ENCODE results near the gene BMP4.
"Not testable (repeated sequence)": the region's sequence is repeated elsewhere in the genome, so short reads cannot be mapped to it uniquely, and the experiment has no call there.

The BMP4 gene

GRCh38 chr14:53996041-53996440 lies 39.4 kb upstream of the BMP4 start:
- Histone ChIP-seq H3K9me2 (replicated peaks; ENCODE audit: control insufficient read depth, low read length) (no peaks in the 10 kb centered on the region), H3K79me2 (ENCODE audit: control insufficient read depth, low read length) (no peaks in the 10 kb centered on the region), H3K4me3 (ENCODE audit: low read length) (no peak overlapping the region), H3K27me3 (ENCODE audit: control insufficient read depth, low read length) (no peaks in the 10 kb centered on the region), H3K9me3 (ENCODE audit: control insufficient read depth, insufficient read depth, low read length) (no peaks in the 10 kb centered on the region), H3K4me1 (ENCODE audit: control insufficient read depth, low read length) (no peaks in the 10 kb centered on the region), H3F3A (ENCODE audit: control insufficient read depth, insufficient read depth) (no peaks in the 10 kb centered on the region), H3K4me2 (ENCODE audit: low read length) (no peak overlapping the region), H4K20me1 (ENCODE audit: control insufficient read depth, insufficient read depth, low read depth, low read length) (no peaks in the 10 kb centered on the region), H3K36me3 (ENCODE audit: control insufficient read depth, low read length) (no peaks in the 10 kb centered on the region), H3K27ac (ENCODE audit: low read depth, low read length) (no peak overlapping the region)
- TF ChIP-seq CTCF (IDR thresholded peaks at IDR 0.05; ENCODE audit: low read depth, low read length, poor library complexity, severe bottlenecking) (no peak), EZH2phosphoT487 (IDR thresholded peaks at IDR 0.05; ENCODE audit: borderline replicate concordance, low read length) (no peak)

GRCh38 chr14:53993920-53994607 lies 37.4 kb upstream of the BMP4 start:
- Histone ChIP-seq H3K9me2 (replicated peaks; ENCODE audit: control insufficient read depth, low read length) (no peaks in the 10 kb centered on the region), H3K4me1 (ENCODE audit: control insufficient read depth, low read length) (no peaks in the 10 kb centered on the region), H3K79me2 (ENCODE audit: control insufficient read depth, low read length) (no peaks in the 10 kb centered on the region), H4K20me1 (ENCODE audit: control insufficient read depth, insufficient read depth, low read depth, low read length) (no peaks in the 10 kb centered on the region), H3K9me3 (ENCODE audit: control insufficient read depth, insufficient read depth, low read length) (no peaks in the 10 kb centered on the region), H3K27me3 (ENCODE audit: control insufficient read depth, low read length) (no peaks in the 10 kb centered on the region), H3K4me2 (ENCODE audit: low read length) (no peak overlapping the region), H3F3A (ENCODE audit: control insufficient read depth, insufficient read depth) (no peaks in the 10 kb centered on the region), H3K27ac (ENCODE audit: low read depth, low read length) (no peak overlapping the region), H3K36me3 (ENCODE audit: control insufficient read depth, low read length) (no peaks in the 10 kb centered on the region), H3K4me3 (ENCODE audit: low read length) (no peak overlapping the region)
- TF ChIP-seq EZH2phosphoT487 (IDR thresholded peaks at IDR 0.05; ENCODE audit: borderline replicate concordance, low read length), result no peak
- TF ChIP-seq CTCF (IDR thresholded peaks at IDR 0.05; ENCODE audit: low read depth, low read length, poor library complexity, severe bottlenecking), result no peak

- no peak overlapping the region for H3K4me3 ChIP-seq (ENCODE audit: low read length)
- 0 out of 2 replicates have a peak, but pooled peaks cover 3% of the 10 kb centered on the region for H3K9me3 ChIP-seq (ENCODE audit: control insufficient read depth, insufficient read depth, low read length)
- no peak overlapping the region for H3K27ac ChIP-seq (ENCODE audit: low read depth, low read length)
- H3K36me3 ChIP-seq (ENCODE audit: control insufficient read depth, low read length), result no peaks in the 10 kb centered on the region
- no peaks in the 10 kb centered on the region for H4K20me1 ChIP-seq (ENCODE audit: control insufficient read depth, insufficient read depth, low read depth, low read length)
- H3K27me3 ChIP-seq (ENCODE audit: control insufficient read depth, low read length), result no peaks in the 10 kb centered on the region
- no peaks in the 10 kb centered on the region for H3F3A ChIP-seq (ENCODE audit: control insufficient read depth, insufficient read depth)
- TF ChIP-seq CTCF (IDR thresholded peaks at IDR 0.05; ENCODE audit: low read depth, low read length, poor library complexity, severe bottlenecking) (no peak), EZH2phosphoT487 (IDR thresholded peaks at IDR 0.05; ENCODE audit: borderline replicate concordance, low read length) (no peak)
- no peak overlapping the region for H3K4me2 ChIP-seq (ENCODE audit: low read length)
- no peaks in the 10 kb centered on the region for H3K9me2 ChIP-seq (replicated peaks; ENCODE audit: control insufficient read depth, low read length)
- H3K4me1 ChIP-seq (ENCODE audit: control insufficient read depth, low read length), result no peaks in the 10 kb centered on the region
- no peaks in the 10 kb centered on the region for H3K79me2 ChIP-seq (ENCODE audit: control insufficient read depth, low read length)
Observed at GRCh38 chr14:53990978-53991377, 34.4 kb upstream of the BMP4 start.

- not testable (repeated sequence) for H3K79me2 ChIP-seq (ENCODE audit: control insufficient read depth, low read length); H3K4me2 ChIP-seq (ENCODE audit: low read length); H3K4me1 ChIP-seq (ENCODE audit: control insufficient read depth, low read length); H4K20me1 ChIP-seq (ENCODE audit: control insufficient read depth, insufficient read depth, low read depth, low read length); H3F3A ChIP-seq (ENCODE audit: control insufficient read depth, insufficient read depth); H3K4me3 ChIP-seq (ENCODE audit: low read length); H3K9me3 ChIP-seq (ENCODE audit: control insufficient read depth, insufficient read depth, low read length); H3K9me2 ChIP-seq (replicated peaks; ENCODE audit: control insufficient read depth, low read length); H3K27ac ChIP-seq (ENCODE audit: low read depth, low read length); H3K36me3 ChIP-seq (ENCODE audit: control insufficient read depth, low read length); H3K27me3 ChIP-seq (ENCODE audit: control insufficient read depth, low read length)
Observed at GRCh38 chr14:53986718-53987117, 30.1 kb upstream of the BMP4 start.

GRCh38 chr14:53984958-53985357 lies 28.3 kb upstream of the BMP4 start:
- not testable (repeated sequence) for H3K4me2 ChIP-seq (ENCODE audit: low read length); H3K27me3 ChIP-seq (ENCODE audit: control insufficient read depth, low read length); H4K20me1 ChIP-seq (ENCODE audit: control insufficient read depth, insufficient read depth, low read depth, low read length); H3K4me1 ChIP-seq (ENCODE audit: control insufficient read depth, low read length); H3K9me2 ChIP-seq (replicated peaks; ENCODE audit: control insufficient read depth, low read length); H3K79me2 ChIP-seq (ENCODE audit: control insufficient read depth, low read length); H3K9me3 ChIP-seq (ENCODE audit: control insufficient read depth, insufficient read depth, low read length); H3K4me3 ChIP-seq (ENCODE audit: low read length); H3F3A ChIP-seq (ENCODE audit: control insufficient read depth, insufficient read depth); H3K36me3 ChIP-seq (ENCODE audit: control insufficient read depth, low read length); H3K27ac ChIP-seq (ENCODE audit: low read depth, low read length)

Measured in DOHH2 (cell line).